Small intestine (tissue), 7 donors: ENCODE data around the gene MFAP2. TPM values are rescaled to one million over a fixed set of nuclear protein-coding genes. Genes with fewer than 3 reads are reported as not detected.

Source experiments
- DNase-seq, 2 donors: peaks; one replicate each; pipeline versions ENCODE4 v3.0.0 to v3.0.0-alpha.2; 2013
- FAIRE-seq: peaks from 2 replicates; lab custom pipeline; 2012; peaks lifted over from hg19 to GRCh38; lab: Jason Lieb, UNC
- H3K27ac ChIP-seq, 3 donors: one replicate each; pipeline ENCODE4 v1.5.1; 2013; ENCODE audit warnings: low read length in 2 of 3, mild to moderate bottlenecking in 2 of 3, control low read depth in 1 of 3, inconsistent platforms in 1 of 3, low read depth in 1 of 3, moderate library complexity in 1 of 3
- H3K27me3 ChIP-seq, 3 donors: one replicate each; pipeline ENCODE4 v1.6.1; 2013; ENCODE audit warnings: low read length in 3 of 3, inconsistent platforms in 1 of 3; ENCODE audit not compliant: control insufficient read depth in 3 of 3, insufficient read depth in 3 of 3
- H3K36me3 ChIP-seq, 3 donors: one replicate each; pipeline ENCODE4 v1.6.1; 2013; ENCODE audit warnings: low read length in 3 of 3, inconsistent platforms in 1 of 3, low read depth in 1 of 3, mild to moderate bottlenecking in 1 of 3, moderate library complexity in 1 of 3; ENCODE audit not compliant: control insufficient read depth in 3 of 3, insufficient read depth in 2 of 3
- H3K4me1 ChIP-seq, 3 donors: one replicate each; pipeline ENCODE4 v1.6.1; 2013; ENCODE audit warnings: low read length in 2 of 3, inconsistent platforms in 1 of 3, low read depth in 1 of 3, mild to moderate bottlenecking in 1 of 3, moderate library complexity in 1 of 3; ENCODE audit not compliant: control insufficient read depth in 3 of 3, insufficient read depth in 2 of 3
- H3K4me3 ChIP-seq, 3 donors: one replicate each; pipeline ENCODE4 v1.5.1; 2013; ENCODE audit warnings: low read length in 3 of 3, control low read depth in 1 of 3, inconsistent platforms in 1 of 3, low read depth in 1 of 3, mild to moderate bottlenecking in 1 of 3, moderate library complexity in 1 of 3
- H3K9me3 ChIP-seq, 2 donors: one replicate each; pipeline ENCODE4 v1.6.1; 2013; ENCODE audit warnings: low read depth in 1 of 2, low read length in 1 of 2; ENCODE audit not compliant: control insufficient read depth in 2 of 2, insufficient read depth in 1 of 2
- WGBS, 3 donors: extraction: QIAGEN DNeasy Blood & Tissue Kit; methylation state at CpG; one replicate each; pipeline ENCODE4 v1.1.7; 2013; 5-methylcytosine and 5-hydroxymethylcytosine counted together
- polyA plus RNA-seq, 4 donors: library from polyadenylated mRNA; stranded (reverse) in 3 of 4; unstranded in 1 of 4; fragments of 200-250 nt in 3 of 4; fragments of 120-200 nt in 1 of 4; gene quantifications; one replicate each; pipeline versions ENCODE4 v1.2.1 to v1.2.3, GENCODE V29; 2013
- donor health status: healthy with polysubstance abuse.
- donor health status: control.
- donor health status: control.
- donor health status: Bipolar disorder and iron deficiency.
- donor health status: healthy.

MFAP2 gene
- polyA plus RNA-seq, 4 donors: 2.4 to 125 (median 8.7) TPM; not detected in 1

- no peak for FAIRE-seq
- 83 to 88% (median 84%) methylated on average over 16 of the region's 16 CpGs for WGBS, 3 donors
- Histone ChIP-seq H3K9me3 (no peaks in the 10 kb centered on the region), H3K27me3 (peaks cover 0 to 4% (median 0%) of the 10 kb centered on the region in 3 donors), H3K36me3 (peaks cover 0 to 53% (median 0%) of the 10 kb centered on the region in 3 donors), H3K27ac (no peak overlapping the region), H3K4me1 (peaks cover 0 to 34% (median 0%) of the 10 kb centered on the region in 3 donors), H3K4me3 (no peak overlapping the region)
- DNase-seq: no peak
Observed at GRCh38 chr1:16976966-16977365, 3.5 kb downstream of the MFAP2 start.

- 83 to 85% (median 83%) methylated on average over 14 of the region's 14 CpGs for WGBS, 3 donors
- Histone ChIP-seq H3K4me1 (peaks cover 0 to 32% (median 0%) of the 10 kb centered on the region in 3 donors), H3K27ac (no peak overlapping the region), H3K27me3 (no peaks in the 10 kb centered on the region), H3K36me3 (peaks cover 0 to 62% (median 0%) of the 10 kb centered on the region in 3 donors), H3K4me3 (no peak overlapping the region), H3K9me3 (no peaks in the 10 kb centered on the region)
- no peak for DNase-seq
- FAIRE-seq: no peak
Observed at GRCh38 chr1:16975838-16976237, 4.6 kb downstream of the MFAP2 start.

- no peak for FAIRE-seq
- H3K9me3 ChIP-seq: no peaks in the 10 kb centered on the region
- no peak overlapping the region for H3K27ac ChIP-seq
- H3K4me1 ChIP-seq: peaks cover 0 to 29% (median 0%) of the 10 kb centered on the region in 3 donors
- H3K4me3 ChIP-seq: no peak overlapping the region
- H3K27me3 ChIP-seq: no peaks in the 10 kb centered on the region
- no peak for DNase-seq
- peaks cover 0 to 68% (median 0%) of the 10 kb centered on the region in 3 donors for H3K36me3 ChIP-seq
- 79 to 89% (median 82%) methylated on average over 14 of the region's 14 CpGs for WGBS, 3 donors
Observed at GRCh38 chr1:16975211-16975610, 5.2 kb downstream of the MFAP2 start.

GRCh38 chr1:16973215-16973614, 7.2 kb downstream of the MFAP2 start:
- no peaks in the 10 kb centered on the region for H3K9me3 ChIP-seq
- H3K27me3 ChIP-seq: no peaks in the 10 kb centered on the region
- H3K27ac ChIP-seq: no peak overlapping the region
- peaks cover 0 to 76% (median 0%) of the 10 kb centered on the region in 3 donors for H3K36me3 ChIP-seq
- H3K4me3 ChIP-seq: no peak overlapping the region
- DNase-seq (no peak), FAIRE-seq (no peak)
- WGBS, 3 donors: 77 to 81% (median 77%) methylated on average over 9 of the region's 9 CpGs
- H3K4me1 ChIP-seq: peaks cover 0 to 14% (median 0%) of the 10 kb centered on the region in 3 donors

- no peak for FAIRE-seq
Observed at GRCh38 chr1:16972189-16972895, 8.1 kb downstream of the MFAP2 start.

GRCh38 chr1:16971341-16972188, 8.9 kb downstream of the MFAP2 start:
- DNase-seq: peak; percentile 20 to 32
- Histone ChIP-seq H3K27ac (no peak overlapping the region), H3K9me3 (no peaks in the 10 kb centered on the region), H3K4me1 (peaks cover 0 to 8% (median 2%) of the 10 kb centered on the region in 3 donors), H3K4me3 (no peak overlapping the region), H3K36me3 (peaks cover 0 to 70% (median 0%) of the 10 kb centered on the region in 3 donors), H3K27me3 (no peaks in the 10 kb centered on the region)
- no peak for FAIRE-seq
- 25 to 65% (median 40%) methylated on average over 25 to 28 of the region's 28 CpGs for WGBS, 3 donors

More at GRCh38 chr1:16972189-16972895, 8.1 kb downstream of the MFAP2 start:
- H3K36me3 ChIP-seq: peaks cover 0 to 74% (median 0%) of the 10 kb centered on the region in 3 donors
- H3K4me1 ChIP-seq: peaks cover 0 to 11% (median 1%) of the 10 kb centered on the region in 3 donors
- H3K4me3 ChIP-seq: no peak overlapping the region
- WGBS, 3 donors: 76 to 83% (median 78%) methylated on average over 11 of the region's 11 CpGs
- no peak for DNase-seq
- H3K27me3 ChIP-seq: no peaks in the 10 kb centered on the region
- no peaks in the 10 kb centered on the region for H3K9me3 ChIP-seq
- H3K27ac ChIP-seq: no peak overlapping the region

- no peaks in the 10 kb centered on the region for H3K27me3 ChIP-seq
- no peak for DNase-seq
Observed at GRCh38 chr1:16970132-16970910, 10.1 kb downstream of the MFAP2 start.

GRCh38 chr1:16969651-16970050, 10.8 kb downstream of the MFAP2 start:
- DNase-seq: no peak
- no peak overlapping the region for H3K4me3 ChIP-seq
- no peaks in the 10 kb centered on the region for H3K27me3 ChIP-seq
- no peak for FAIRE-seq
- no peak overlapping the region for H3K27ac ChIP-seq
- no peaks in the 10 kb centered on the region for H3K9me3 ChIP-seq
- peaks cover 0 to 8% (median 2%) of the 10 kb centered on the region in 3 donors for H3K4me1 ChIP-seq
- 82 to 90% (median 85%) methylated on average over 12 of the region's 12 CpGs for WGBS, 3 donors
- peaks cover 0 to 66% (median 2%) of the 10 kb centered on the region in 3 donors for H3K36me3 ChIP-seq

More at GRCh38 chr1:16970132-16970910, 10.1 kb downstream of the MFAP2 start:
- H3K27ac ChIP-seq: no peak overlapping the region
- H3K9me3 ChIP-seq: no peaks in the 10 kb centered on the region
- peaks cover 0 to 8% (median 2%) of the 10 kb centered on the region in 3 donors for H3K4me1 ChIP-seq
- peaks cover 0 to 68% (median 2%) of the 10 kb centered on the region in 3 donors for H3K36me3 ChIP-seq
- FAIRE-seq: no peak
- 93 to 97% (median 94%) methylated on average over 28 of the region's 28 CpGs for WGBS, 3 donors
- H3K4me3 ChIP-seq: no peak overlapping the region
